HFFc6 (cell line): ENCODE data around the gene HIC1. TPM values are rescaled to one million over a fixed set of nuclear protein-coding genes. Genes with fewer than 3 reads are reported as not detected.

ENCODE experiments used
- DNase-seq: peaks from one replicate; pipeline ENCODE4 v3.0.0-alpha.2; 2018
- H3K27ac Mint-ChIP-seq: 2 replicates; pipeline ENCODE4 v1.8.0; 2020; ENCODE audit warnings: mild to moderate bottlenecking, mixed read lengths
- H3K27me3 Mint-ChIP-seq: 2 replicates; pipeline ENCODE4 v1.8.0; 2021; ENCODE audit warnings: mild to moderate bottlenecking, moderate library complexity, mixed read lengths; ENCODE audit not compliant: insufficient read depth
- H3K36me3 Mint-ChIP-seq: 2 replicates; pipeline ENCODE4 v1.8.0; 2021; ENCODE audit warnings: low read depth, mixed read lengths
- H3K4me1 Mint-ChIP-seq: 2 replicates; pipeline ENCODE4 v1.8.0; 2020; ENCODE audit warnings: low read depth, mixed read lengths
- H3K4me3 Mint-ChIP-seq: 2 replicates; pipeline ENCODE4 v1.8.0; 2020; ENCODE audit warnings: mild to moderate bottlenecking, moderate library complexity, mixed read lengths
- H3K9me3 Mint-ChIP-seq: 2 replicates; pipeline ENCODE4 v1.8.0; 2020; ENCODE audit warnings: mild to moderate bottlenecking, mixed read lengths
- total RNA-seq, 6 experiments: library from RNA; stranded (reverse); fragmentation: NEBNext Ultra II Directional; extraction: Animal tissue kit (Norgen Biotek cat#: 25700); gene quantifications; 2 replicates in 1 of 6; 3 replicates in 5 of 6; pipeline ENCODE4 v1.2.3, GENCODE V29; 2021
- TF ChIP-seq, protein P1 (sequence below): fragments of 200-600 bp; sonication (generic); IDR thresholded peaks from 2 replicates; pipeline ENCODE4 v1.5.0; 2021; ENCODE audit warnings: antibody characterized with exemption, mild to moderate bottlenecking

HIC1 gene
- total RNA-seq, 6 experiments from 2014 or later, result 42.7 to 51.9 (median 48.0) TPM

DNA sequence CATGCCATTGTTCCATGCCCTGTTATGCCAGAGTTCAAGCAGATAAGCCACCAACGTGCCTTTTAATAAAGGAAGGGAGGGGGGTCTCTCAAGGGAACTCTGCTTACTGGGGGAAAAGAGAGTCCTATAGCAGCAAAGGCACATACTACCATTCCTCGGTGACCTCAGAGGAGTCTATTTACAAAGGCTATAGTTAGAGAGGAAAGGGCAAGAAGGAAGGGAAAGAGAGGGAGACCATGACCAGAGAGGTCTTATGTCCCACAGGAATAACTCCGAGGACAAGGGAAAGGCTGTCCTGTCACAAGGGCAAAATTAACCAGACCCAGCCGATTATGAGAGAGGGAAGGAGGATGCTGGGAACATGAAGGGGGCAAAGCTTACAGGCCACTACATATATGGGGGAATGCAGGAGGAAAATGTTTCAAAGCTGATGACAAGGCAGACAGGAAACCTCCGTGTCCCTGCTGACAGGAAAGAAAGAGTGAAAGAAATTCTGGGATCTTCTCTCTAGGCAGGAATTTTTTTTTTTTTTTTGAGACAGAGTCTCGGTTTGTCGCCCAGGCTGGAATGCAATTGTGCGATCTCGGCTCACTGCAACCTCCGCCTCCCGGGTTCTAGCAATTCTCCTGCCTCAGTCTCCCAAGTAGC, 51.5 kb downstream of the HIC1 start:
- DNase-seq, result no peak
- Mint-ChIP-seq H3K4me1 (peaks cover 48% of the 10 kb centered on the region), H3K27me3 (peaks cover 3% of the 10 kb centered on the region), H3K27ac (no peak overlapping the region), H3K9me3 (no peaks in the 10 kb centered on the region), H3K36me3 (peaks cover 15% of the 10 kb centered on the region), H3K4me3 (no peak overlapping the region)
- TF ChIP-seq, protein P1, sequence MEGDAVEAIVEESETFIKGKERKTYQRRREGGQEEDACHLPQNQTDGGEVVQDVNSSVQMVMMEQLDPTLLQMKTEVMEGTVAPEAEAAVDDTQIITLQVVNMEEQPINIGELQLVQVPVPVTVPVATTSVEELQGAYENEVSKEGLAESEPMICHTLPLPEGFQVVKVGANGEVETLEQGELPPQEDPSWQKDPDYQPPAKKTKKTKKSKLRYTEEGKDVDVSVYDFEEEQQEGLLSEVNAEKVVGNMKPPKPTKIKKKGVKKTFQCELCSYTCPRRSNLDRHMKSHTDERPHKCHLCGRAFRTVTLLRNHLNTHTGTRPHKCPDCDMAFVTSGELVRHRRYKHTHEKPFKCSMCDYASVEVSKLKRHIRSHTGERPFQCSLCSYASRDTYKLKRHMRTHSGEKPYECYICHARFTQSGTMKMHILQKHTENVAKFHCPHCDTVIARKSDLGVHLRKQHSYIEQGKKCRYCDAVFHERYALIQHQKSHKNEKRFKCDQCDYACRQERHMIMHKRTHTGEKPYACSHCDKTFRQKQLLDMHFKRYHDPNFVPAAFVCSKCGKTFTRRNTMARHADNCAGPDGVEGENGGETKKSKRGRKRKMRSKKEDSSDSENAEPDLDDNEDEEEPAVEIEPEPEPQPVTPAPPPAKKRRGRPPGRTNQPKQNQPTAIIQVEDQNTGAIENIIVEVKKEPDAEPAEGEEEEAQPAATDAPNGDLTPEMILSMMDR, result no peak

DNA sequence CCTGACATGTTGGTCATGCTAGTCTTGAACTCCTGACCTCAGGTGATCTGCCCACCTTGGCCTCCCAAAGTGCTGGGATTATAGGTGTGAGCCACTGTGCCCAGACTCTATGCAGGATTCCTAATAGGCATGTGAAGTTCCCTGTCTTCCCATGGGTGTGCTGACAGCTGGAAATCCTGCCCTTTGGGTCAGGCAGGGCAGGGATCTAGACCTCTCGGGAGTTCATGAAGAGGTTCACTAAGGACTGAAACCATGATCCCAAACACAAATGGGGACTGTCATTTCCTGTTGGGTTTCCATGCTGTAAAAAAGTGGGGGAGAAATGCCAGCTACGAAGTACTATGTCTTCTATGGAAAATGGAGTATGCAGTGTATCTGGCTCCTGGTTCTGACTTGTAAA, 52.1 kb downstream of the HIC1 start:
- H3K4me1 Mint-ChIP-seq, result peaks cover 54% of the 10 kb centered on the region
- TF ChIP-seq, protein P1, result no peak
- H3K27me3 Mint-ChIP-seq, result peaks cover 3% of the 10 kb centered on the region
- peaks cover 15% of the 10 kb centered on the region for H3K36me3 Mint-ChIP-seq
- no peak overlapping the region for H3K27ac Mint-ChIP-seq
- H3K4me3 Mint-ChIP-seq, result no peak overlapping the region
- no peaks in the 10 kb centered on the region for H3K9me3 Mint-ChIP-seq
- no peak for DNase-seq

DNA sequence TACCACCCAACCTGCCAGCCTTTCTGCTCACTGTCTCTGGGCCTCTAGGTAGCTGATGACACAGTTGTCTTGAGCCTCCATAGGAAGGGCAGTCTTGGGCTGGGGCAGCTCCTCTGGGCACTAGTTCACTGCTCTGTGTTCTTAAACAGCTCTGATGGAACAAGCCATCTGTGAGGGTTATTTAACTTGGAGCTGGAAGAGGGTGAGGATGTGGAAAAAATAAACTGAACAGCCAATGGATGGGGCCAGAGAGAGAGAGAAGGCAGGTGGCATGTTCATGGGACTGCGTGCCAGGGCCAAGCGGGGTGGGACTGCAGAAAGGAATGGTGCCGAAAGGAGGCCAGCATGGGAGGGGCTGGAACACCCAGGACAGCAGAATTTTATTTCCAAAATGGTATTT, 52.6 kb downstream of the HIC1 start:
- Mint-ChIP-seq H3K36me3 (peaks cover 15% of the 10 kb centered on the region), H3K9me3 (no peaks in the 10 kb centered on the region), H3K27ac (no peak overlapping the region), H3K4me3 (no peak overlapping the region), H3K4me1 (peaks cover 53% of the 10 kb centered on the region), H3K27me3 (peaks cover 3% of the 10 kb centered on the region)
- DNase-seq, result no peak
- TF ChIP-seq, protein P1, result no peak

DNA sequence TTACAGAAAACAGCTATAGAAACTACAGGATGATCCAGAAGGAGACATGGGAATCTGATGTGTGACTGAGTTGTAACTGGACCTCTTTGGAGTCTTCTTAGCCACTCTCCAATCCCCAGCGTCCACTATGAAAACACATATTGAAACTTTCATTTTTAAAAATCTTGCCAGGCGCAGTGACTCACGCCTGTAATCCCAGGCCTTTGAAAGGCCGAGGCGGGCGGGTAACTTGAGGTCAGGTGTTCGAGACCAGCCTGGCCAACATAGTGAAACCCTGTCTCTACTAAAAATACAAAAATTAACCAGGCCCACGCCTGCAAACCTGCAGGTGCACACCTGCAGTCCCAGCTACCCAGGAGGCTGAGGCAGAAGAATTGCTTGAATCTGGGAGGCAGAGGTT, 53.3 kb downstream of the HIC1 start:
- TF ChIP-seq, protein P1, result no peak
- peaks cover 3% of the 10 kb centered on the region for H3K27me3 Mint-ChIP-seq
- no peak for DNase-seq
- H3K4me1 Mint-ChIP-seq, result peaks cover 52% of the 10 kb centered on the region
- peaks cover 15% of the 10 kb centered on the region for H3K36me3 Mint-ChIP-seq
- H3K9me3 Mint-ChIP-seq, result no peaks in the 10 kb centered on the region
- H3K27ac Mint-ChIP-seq, result no peak overlapping the region
- H3K4me3 Mint-ChIP-seq, result no peak overlapping the region

DNA sequence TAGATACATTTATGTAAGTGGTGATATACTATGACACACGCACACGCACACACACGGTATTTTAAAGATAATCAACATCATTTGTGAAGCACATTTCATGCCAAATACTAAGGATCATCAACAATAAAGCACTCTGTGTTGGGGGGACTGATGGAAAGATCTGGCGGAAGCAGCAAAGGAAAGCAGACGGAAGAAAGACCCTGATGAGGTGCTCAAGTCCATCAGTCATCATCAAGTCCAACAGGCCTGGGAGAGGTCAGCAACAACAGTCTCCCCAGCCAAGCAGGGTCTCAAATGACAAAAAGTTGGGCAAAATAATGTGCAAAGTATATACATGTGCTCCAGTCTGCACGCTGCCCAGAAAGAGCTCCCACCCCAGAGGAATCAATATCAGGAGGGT, 55.5 kb downstream of the HIC1 start:
- H3K27ac Mint-ChIP-seq, result no peak overlapping the region; the same call in 1 of the 2 replicates
- TF ChIP-seq, protein P1, result no peak

More for the DNA sequence above, 55.5 kb downstream of the HIC1 start:
- Mint-ChIP-seq H3K36me3 (peaks cover 8% of the 10 kb centered on the region; the same call in 1 of the 2 replicates), H3K9me3 (no peaks in the 10 kb centered on the region), H3K4me3 (no peak overlapping the region), H3K27me3 (peaks cover 3% of the 10 kb centered on the region), H3K4me1 (peaks cover 46% of the 10 kb centered on the region)
- DNase-seq, result no peak
